Stimulated activated CD8-positive, alpha-beta memory T cell treated with anti-CD3 and anti-CD28 coated beads, Interleukin-4, amount 100 ng/mL, for 1 hour (primary cell): ENCODE measurements around the gene GCK.

Source experiments
- DNase-seq, 2 donors: peaks; one replicate each; pipeline ENCODE4 v3.0.0-alpha.2; 2020; ENCODE audit warnings: low read depth in 2 of 2, low spot score in 1 of 2

GCK gene

DNA sequence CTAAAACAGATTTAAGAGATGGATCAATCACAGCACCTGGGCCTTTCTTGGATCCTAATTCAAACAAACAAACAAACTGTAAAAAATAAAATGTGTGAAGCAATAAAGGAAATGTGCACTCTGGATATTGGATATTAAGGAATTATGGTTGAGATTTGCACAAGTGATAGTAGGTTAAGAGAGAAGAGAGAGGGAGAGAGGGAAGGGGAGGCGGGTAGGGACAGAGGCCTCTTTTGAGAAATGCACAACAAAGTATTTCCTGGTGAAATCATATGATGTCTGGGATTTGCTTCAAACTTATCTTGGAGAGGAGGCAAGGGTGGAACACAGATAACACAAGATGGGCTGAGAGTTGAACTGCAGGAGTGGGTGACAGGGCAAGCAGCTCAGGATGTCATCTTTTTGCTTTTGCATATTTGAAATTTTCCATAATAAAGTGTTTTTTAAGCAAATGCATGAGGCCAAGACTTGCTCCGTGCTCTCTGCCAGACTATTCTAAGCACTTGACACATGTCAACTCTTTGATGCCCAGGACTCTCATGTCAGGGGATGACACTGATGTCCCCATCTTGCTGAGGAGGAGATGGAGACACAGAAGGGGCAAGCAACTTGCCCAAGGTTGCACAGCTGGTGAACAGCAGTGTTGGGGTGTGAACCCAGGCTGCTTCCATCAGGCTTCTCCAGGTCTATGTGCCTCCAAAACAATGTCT is 94.2 kb downstream of the GCK start:
- no peak for DNase-seq

GRCh38 chr7:44094365-44094764 is 94.9 kb downstream of the GCK start:
- no peak for DNase-seq
